GM12801 (cell line): ENCODE measurements around the gene MXD3.

ENCODE experiments used
- TF ChIP-seq, protein P1 (sequence below): IDR thresholded peaks from one replicate; pipeline ENCODE4 v1.5.1; 2011; ENCODE audit warnings: control low read depth; ENCODE audit not compliant: insufficient read length; ENCODE audit errors: extremely low read depth

MXD3 gene

DNA sequence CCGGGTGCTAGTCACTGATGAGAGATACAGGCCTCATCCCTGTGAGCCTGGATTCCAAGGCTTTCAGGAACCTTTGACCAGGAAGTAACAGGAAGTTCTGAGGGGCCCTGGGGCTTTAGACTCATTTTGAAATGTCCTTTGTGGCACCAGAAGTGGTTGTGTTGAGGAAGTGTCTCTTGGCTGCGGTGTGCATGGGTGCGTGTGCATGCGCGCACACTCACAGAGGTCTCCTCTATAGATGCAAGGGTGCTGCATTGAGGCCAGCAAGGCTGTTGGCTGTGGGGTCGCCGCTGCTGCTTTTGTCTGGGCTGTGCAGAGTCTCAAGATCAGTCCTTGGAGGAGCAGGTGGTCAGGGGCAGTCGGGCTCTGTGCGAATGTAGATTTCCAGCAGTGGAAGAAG, 15.8 kb downstream of the MXD3 start:
- TF ChIP-seq, protein P1, sequence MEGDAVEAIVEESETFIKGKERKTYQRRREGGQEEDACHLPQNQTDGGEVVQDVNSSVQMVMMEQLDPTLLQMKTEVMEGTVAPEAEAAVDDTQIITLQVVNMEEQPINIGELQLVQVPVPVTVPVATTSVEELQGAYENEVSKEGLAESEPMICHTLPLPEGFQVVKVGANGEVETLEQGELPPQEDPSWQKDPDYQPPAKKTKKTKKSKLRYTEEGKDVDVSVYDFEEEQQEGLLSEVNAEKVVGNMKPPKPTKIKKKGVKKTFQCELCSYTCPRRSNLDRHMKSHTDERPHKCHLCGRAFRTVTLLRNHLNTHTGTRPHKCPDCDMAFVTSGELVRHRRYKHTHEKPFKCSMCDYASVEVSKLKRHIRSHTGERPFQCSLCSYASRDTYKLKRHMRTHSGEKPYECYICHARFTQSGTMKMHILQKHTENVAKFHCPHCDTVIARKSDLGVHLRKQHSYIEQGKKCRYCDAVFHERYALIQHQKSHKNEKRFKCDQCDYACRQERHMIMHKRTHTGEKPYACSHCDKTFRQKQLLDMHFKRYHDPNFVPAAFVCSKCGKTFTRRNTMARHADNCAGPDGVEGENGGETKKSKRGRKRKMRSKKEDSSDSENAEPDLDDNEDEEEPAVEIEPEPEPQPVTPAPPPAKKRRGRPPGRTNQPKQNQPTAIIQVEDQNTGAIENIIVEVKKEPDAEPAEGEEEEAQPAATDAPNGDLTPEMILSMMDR: no peak

DNA sequence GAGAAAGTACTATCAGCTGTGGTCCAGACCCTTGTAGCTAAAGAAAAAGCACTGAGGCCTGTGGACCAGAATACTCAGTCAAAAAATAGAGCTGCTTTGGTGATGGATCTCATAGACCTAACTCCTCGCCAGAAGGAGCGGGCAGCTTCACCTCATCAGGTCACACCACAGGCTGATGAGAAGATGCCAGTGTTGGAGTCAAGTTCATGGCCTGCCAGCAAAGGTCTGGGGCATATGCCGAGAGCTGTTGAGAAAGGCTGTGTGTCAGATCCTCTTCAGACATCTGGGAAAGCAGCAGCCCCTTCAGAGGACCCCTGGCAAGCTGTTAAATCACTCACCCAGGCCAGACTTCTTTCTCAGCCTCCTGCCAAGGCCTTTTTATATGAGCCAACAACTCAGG, 17.1 kb downstream of the MXD3 start:
- TF ChIP-seq, protein P1: no peak

DNA sequence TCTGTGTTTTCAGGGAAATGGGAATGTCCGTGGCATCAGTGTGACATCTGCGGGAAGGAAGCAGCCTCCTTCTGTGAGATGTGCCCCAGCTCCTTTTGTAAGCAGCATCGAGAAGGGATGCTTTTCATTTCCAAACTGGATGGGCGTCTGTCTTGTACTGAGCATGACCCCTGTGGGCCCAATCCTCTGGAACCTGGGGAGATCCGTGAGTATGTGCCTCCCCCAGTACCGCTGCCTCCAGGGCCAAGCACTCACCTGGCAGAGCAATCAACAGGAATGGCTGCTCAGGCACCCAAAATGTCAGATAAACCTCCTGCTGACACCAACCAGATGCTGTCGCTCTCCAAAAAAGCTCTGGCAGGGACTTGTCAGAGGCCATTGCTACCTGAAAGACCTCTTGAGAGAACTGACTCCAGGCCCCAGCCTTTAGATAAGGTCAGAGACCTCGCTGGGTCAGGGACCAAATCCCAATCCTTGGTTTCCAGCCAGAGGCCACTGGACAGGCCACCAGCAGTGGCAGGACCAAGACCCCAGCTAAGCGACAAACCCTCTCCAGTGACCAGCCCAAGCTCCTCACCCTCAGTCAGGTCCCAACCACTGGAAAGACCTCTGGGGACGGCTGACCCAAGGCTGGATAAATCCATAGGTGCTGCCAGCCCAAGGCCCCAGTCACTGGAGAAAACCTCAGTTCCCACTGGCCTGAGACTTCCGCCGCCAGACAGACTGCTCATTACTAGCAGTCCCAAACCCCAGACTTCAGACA, 17.7 kb downstream of the MXD3 start:
- TF ChIP-seq, protein P1: no peak

DNA sequence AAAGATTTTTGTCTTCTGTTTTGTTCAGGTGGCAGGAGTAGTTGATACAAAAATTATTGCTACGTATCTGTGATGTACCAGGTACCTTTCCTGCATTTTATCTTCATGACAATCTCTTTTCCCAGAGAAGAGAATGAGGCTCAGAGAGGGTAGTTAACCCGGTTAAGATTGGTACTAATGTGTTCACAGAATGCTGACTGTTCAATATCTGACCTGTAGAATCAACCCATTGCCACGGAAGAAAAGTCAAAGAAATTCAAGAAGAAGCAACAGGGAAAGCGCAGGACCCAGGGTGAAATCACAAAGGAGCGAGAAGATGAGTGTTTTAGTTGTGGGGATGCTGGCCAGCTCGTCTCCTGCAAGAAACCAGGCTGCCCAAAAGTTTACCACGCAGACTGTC, 20.0 kb downstream of the MXD3 start:
- TF ChIP-seq, protein P1: no peak

DNA sequence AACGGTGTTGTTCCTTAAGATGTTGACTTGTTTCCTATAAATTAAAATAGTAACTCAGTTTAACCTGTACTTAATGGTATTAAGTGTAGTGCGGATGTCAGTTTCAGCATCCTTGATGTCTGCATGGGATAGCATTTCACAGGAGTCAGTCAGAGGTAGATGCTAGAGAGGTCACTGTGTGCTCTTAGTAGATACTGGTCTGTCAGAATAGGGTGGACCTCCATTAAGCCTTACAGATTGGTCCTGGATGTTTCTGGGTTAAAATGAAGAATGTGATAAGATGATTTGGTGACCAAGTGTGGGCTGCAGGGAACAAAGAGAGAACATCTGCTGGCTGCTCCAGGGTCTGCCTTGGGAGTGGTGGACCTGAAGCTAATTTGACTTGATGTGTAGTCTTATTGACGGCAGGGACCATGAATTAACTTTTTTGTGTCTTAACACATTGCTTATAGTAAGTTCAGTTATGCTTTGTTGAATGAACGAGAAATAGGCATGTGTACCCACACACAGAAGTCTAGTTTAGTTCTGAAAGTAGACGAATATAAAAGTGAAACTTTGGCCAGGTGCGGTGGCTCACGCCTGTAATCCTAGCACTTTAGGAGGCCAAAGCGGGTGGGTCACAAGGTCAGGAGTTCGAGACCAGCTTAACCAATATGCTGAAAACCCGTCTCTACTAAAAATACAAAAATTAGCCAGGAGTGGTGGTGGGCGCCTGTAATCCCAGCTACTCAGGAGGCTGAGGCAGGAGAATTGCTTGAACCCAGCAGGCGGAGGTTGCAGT, 20.7 kb downstream of the MXD3 start:
- TF ChIP-seq, protein P1: no peak

DNA sequence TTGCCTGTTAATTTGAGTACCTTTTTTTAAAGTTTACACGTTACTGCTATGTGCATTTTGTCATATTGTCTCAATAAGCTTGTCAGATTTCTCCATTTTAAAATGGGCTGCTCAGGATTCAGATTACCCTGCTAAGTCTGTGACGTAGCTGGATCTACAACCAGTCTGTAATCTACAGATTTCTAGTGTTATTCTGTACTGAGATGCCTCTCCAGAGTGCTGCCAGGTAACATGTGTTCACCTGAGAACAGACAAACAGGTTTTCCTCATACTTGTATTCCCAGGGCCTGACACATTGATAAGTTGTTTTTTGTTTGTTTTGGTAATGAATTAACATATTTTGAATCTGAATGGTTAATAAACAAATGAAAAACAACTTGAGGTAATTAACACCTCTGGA, 23.5 kb downstream of the MXD3 start:
- TF ChIP-seq, protein P1: no peak

DNA sequence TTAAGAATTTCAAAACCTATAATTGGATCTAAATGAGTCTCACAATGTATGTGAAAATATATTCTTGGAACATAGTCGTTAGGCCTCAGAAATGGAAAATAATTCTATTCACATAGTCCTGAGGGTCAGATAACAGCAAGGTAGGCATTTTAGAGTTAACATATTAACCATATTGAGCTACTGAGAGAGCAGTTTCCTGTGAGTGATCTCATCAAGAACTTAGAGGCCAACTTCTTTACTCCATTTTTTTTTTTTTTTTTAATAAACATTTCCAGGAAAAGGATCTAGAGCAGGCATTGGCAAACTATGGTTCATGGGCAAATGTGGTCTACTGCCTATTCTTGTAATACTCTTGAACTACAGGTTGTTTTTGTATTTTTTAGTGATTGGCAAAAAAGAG, 34.8 kb downstream of the MXD3 start:
- TF ChIP-seq, protein P1: no peak
